Measurements from ENCODE around the gene LRTM1.

Gene LRTM1

GRCh38 chr3:54888162-54888561 is 39.7 kb downstream of the LRTM1 start:
- TF ChIP-seq CTCF (IDR thresholded peaks at IDR 0.05; ENCODE audit: extremely low read depth, missing control alignments) = no peak
- no peak for DNase-seq (ENCODE audit: low spot score)

GRCh38 chr3:54882129-54882833 is 45.6 kb downstream of the LRTM1 start:
- no peak for TF ChIP-seq CTCF (IDR thresholded peaks at IDR 0.05; ENCODE audit: extremely low read depth, missing control alignments)
- DNase-seq (ENCODE audit: low spot score) = no peak

GRCh38 chr3:54878145-54878544 is 49.7 kb downstream of the LRTM1 start:
- no peak for TF ChIP-seq CTCF (IDR thresholded peaks at IDR 0.05; ENCODE audit: extremely low read depth, missing control alignments)
- no peak for DNase-seq (ENCODE audit: low spot score)

GRCh38 chr3:54877730-54878129 is 50.1 kb downstream of the LRTM1 start:
- no peak for DNase-seq (ENCODE audit: low spot score)
- TF ChIP-seq CTCF (IDR thresholded peaks at IDR 0.05; ENCODE audit: extremely low read depth, missing control alignments) = no peak

GRCh38 chr3:54876694-54877093 is 51.2 kb downstream of the LRTM1 start:
- no peak for DNase-seq (ENCODE audit: low spot score)
- no peak for TF ChIP-seq CTCF (IDR thresholded peaks at IDR 0.05; ENCODE audit: extremely low read depth, missing control alignments)

- no peak for DNase-seq (ENCODE audit: low spot score)
- no peak for TF ChIP-seq CTCF (IDR thresholded peaks at IDR 0.05; ENCODE audit: extremely low read depth, missing control alignments)
Observed at GRCh38 chr3:54875596-54876268, 52.1 kb downstream of the LRTM1 start.

GRCh38 chr3:54874816-54875556 is 52.9 kb downstream of the LRTM1 start:
- DNase-seq (ENCODE audit: low spot score) = no peak
- no peak for TF ChIP-seq CTCF (IDR thresholded peaks at IDR 0.05; ENCODE audit: extremely low read depth, missing control alignments)

Measured in GM20000 (cell line).